Measurements from ENCODE around the gene SULT1C4.

The SULT1C4 gene

DNA sequence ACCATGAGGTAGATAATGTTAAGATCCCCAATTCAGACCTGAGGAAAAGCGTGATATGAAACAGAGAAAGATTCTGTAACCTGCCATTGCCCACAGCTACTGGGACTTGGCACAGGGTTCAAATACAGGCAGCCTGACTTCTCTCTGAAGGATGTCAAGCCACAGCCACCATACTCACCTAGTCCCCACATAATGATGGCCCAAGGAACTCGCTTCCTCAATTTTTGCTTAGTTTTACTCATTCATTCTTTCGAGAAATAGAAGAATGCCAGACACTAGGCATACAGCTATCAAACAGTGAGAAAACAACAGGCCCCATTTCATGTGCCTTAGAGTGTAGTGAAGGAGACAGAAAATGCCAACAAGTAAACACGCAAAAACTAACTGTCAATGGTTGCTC is 980 bp upstream of the SULT1C4 start:
- TF ChIP-seq, protein P1, sequence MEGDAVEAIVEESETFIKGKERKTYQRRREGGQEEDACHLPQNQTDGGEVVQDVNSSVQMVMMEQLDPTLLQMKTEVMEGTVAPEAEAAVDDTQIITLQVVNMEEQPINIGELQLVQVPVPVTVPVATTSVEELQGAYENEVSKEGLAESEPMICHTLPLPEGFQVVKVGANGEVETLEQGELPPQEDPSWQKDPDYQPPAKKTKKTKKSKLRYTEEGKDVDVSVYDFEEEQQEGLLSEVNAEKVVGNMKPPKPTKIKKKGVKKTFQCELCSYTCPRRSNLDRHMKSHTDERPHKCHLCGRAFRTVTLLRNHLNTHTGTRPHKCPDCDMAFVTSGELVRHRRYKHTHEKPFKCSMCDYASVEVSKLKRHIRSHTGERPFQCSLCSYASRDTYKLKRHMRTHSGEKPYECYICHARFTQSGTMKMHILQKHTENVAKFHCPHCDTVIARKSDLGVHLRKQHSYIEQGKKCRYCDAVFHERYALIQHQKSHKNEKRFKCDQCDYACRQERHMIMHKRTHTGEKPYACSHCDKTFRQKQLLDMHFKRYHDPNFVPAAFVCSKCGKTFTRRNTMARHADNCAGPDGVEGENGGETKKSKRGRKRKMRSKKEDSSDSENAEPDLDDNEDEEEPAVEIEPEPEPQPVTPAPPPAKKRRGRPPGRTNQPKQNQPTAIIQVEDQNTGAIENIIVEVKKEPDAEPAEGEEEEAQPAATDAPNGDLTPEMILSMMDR (IDR thresholded peaks at IDR 0.05; ENCODE audit: extremely low read depth, missing control alignments): no peak
- no peak for DNase-seq (ENCODE audit: low spot score)

DNA sequence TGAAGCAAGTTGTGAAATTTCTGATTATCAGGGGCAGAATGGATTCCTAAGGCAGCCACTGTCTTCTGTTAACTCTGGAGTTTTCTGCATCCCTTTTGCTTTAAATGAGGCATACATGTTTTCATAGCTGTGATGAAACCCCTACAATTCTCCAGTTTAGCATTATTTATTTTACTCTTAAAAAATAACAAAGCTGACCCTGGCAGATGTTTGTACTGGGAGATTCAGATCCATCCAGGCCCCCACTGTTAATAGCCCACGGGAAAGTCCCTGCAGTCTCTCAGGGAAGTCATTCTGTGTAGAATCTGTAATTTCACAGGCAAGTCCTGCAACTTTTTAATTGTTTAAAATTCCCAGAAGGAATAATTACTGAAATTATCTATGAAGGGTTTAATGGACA is 353 bp upstream of the SULT1C4 start:
- no peak for DNase-seq (ENCODE audit: low spot score)
- TF ChIP-seq, protein P1 (IDR thresholded peaks at IDR 0.05; ENCODE audit: extremely low read depth, missing control alignments): no peak

DNA sequence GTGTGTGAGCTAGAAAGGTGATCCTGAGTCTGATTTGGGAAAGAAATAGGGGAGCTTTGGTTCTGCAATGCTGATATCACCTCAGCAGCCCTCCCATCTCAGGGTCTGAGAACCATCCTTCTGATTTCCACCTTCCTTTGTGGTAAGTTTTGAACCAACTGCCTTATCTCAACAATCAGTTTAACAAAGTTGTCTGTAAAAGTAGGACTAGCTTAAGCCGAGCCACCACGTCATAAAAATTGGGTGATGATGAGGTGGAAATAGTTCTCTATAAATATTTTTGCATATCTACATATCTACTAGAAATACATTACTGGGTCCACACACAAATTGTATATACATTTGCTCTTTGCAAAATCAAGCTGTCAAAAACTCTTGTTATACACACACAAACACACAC is 1.1 kb downstream of the SULT1C4 start:
- TF ChIP-seq, protein P1 (IDR thresholded peaks at IDR 0.05; ENCODE audit: extremely low read depth, missing control alignments): no peak
- DNase-seq (ENCODE audit: low spot score): no peak

DNA sequence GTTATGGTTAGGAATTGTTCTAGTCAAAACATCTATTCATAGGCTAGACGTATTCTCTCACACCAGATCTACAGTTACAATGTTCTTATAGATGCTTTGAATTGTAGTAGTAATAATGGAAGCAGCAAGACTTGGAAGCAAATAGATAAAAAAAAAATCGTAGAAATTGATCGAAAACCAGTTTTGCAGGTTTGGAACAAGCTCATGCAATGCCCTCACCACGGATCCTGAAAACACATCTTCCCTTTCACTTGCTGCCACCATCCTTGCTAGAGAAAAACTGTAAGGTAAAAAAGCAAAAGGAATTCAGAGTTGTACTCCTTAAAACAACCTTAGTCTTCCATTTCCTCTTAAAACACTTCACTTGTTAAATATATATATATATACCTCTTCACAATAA is 4.4 kb downstream of the SULT1C4 start:
- DNase-seq (ENCODE audit: low spot score): no peak
- TF ChIP-seq, protein P1 (IDR thresholded peaks at IDR 0.05; ENCODE audit: extremely low read depth, missing control alignments): no peak

DNA sequence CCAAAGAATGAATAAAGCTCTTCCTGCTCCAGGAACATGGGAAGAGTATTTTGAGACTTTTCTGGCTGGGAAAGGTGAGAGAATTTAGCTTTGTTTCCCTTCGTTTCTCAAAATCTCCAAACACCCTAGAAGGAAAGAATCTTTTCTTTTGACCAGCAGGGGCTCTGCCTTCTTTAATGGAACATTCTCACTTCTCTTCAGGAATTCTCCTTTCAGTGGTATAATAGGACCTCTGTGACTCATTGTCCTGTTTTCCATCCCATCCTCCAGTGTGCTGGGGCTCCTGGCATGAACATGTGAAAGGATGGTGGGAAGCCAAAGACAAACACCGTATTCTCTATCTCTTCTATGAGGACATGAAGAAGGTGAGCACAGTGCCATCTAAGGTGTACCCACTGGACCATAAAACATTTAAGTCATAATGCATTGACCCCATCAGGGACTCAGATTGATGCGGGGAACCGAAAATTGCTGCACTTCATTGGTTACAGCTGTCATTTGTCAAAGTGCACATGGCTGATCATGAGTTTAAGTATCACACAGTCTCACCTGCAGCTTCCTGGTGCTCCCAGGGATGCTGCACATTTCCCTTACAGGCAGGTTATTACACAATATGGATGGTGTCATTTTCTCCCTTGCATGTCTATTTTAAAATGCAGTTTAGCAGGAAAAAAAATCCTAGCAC is 5.5 kb downstream of the SULT1C4 start:
- DNase-seq (ENCODE audit: low spot score): no peak
- TF ChIP-seq, protein P1 (IDR thresholded peaks at IDR 0.05; ENCODE audit: extremely low read depth, missing control alignments): no peak

DNA sequence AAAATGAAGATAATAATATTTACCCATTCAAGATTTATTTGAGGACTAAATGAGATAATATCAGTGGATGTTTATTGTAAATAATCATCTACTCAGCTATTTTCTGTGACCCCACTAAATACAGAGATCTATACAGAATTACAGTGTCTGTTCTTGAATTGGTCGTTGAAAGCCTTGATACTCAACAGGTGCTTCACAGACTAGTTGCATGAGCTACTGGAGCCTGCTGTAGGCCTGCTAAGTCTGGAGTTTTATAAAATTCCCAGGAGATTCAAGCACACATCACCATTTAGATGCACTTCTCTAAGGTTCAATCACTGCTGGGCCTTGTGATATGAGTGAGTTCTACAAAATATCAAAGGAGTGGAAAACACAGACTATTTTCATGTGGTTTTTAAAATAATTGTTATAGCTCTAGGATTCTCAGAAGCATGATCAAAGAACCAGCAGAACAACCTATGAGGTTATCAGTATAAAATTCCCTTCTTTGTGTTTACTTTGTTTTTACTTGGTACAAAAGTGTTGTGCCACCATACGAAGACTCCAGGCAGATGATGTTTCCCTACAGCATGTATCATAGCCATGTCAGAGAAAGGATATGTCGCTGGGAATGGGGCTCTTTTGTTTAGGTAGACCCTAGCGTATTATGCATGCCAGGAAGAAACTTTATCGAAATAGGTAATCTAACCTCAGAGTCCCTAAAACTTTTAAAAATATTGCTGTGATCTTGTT is 7.1 kb downstream of the SULT1C4 start:
- TF ChIP-seq, protein P1 (IDR thresholded peaks at IDR 0.05; ENCODE audit: extremely low read depth, missing control alignments): no peak
- no peak for DNase-seq (ENCODE audit: low spot score)

DNA sequence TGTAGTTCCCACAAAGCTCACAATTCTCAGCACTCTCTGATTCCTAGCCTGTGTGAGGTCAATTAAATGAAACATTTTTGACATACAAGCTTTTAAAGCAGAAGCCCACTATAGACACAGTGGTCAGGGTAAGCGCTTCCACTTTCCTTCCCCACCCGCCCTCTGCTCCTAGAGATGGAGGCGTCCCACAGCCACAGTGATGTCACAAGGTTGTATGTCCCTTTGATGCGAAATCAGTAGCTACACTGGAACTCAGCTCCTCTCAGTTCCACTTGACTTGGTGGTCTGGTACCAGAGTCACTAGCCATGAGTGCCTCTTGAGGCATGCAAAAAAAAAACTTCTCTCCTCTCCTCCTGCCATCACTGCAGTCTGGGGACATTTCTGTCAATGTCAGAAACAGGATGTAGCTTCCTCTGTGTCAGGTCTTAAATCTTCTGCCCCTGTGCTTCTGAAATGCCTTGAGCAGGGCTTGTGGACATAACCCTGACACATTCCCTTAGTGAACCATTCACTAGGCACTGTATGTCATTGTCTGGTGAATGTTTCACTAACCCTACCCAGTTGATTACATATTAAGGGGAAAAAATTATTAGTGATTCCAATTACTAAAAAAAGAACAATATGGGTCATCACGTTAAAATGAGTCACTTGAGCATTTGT is 7.8 kb downstream of the SULT1C4 start:
- DNase-seq (ENCODE audit: low spot score): no peak
- TF ChIP-seq, protein P1 (IDR thresholded peaks at IDR 0.05; ENCODE audit: extremely low read depth, missing control alignments): no peak
